GM23338 (cell line): ENCODE results near the gene GGA1.

Experiments
- CREB1 ChIP-seq: fragments of 250-450 bp; sonication (Bioruptor Pico); IDR thresholded peaks from 2 replicates; pipeline ENCODE4 v1.5.0; 2020; ENCODE audit warnings: low read depth, mild to moderate bottlenecking, moderate library complexity
- CTCF ChIP-seq, 2 experiments: fragments of 200-600 bp in 1 of 2; sonication (generic) in 1 of 2; conservative IDR thresholded peaks; 2 replicates each; pipeline versions ENCODE4 v1.5.1 to v1.6.1; 2016 to 2017; ENCODE audit warnings: antibody characterized with exemption in 2 of 2, low read depth in 2 of 2, mild to moderate bottlenecking in 2 of 2, moderate library complexity in 1 of 2
- ETS1 ChIP-seq: IDR thresholded peaks from 2 replicates; pipeline ENCODE4 v1.6.1; 2016; ENCODE audit warnings: antibody characterized with exemption
- EZH2 ChIP-seq: fragments of 200-600 bp; sonication (generic); IDR thresholded peaks from one replicate; pipeline ENCODE4 v1.8.0; 2017; ENCODE audit warnings: antibody characterized with exemption, mild to moderate bottlenecking, low read depth; ENCODE audit not compliant: unreplicated experiment
- EZH2phosphoT487 ChIP-seq: fragments of 200-600 bp; sonication (generic); IDR thresholded peaks from one replicate; pipeline ENCODE4 v1.8.1; 2018; ENCODE audit warnings: antibody characterized with exemption; ENCODE audit not compliant: unreplicated experiment
- JUNB ChIP-seq: IDR thresholded peaks from one replicate; pipeline ENCODE4 v1.6.1; 2016; ENCODE audit warnings: antibody characterized with exemption; ENCODE audit not compliant: unreplicated experiment
- NANOG ChIP-seq: IDR thresholded peaks from 2 replicates; pipeline ENCODE4 v1.6.1; 2016; ENCODE audit warnings: antibody characterized with exemption, borderline replicate concordance
- POLR2AphosphoS5 ChIP-seq: IDR thresholded peaks from 2 replicates; pipeline ENCODE4 v1.6.1; 2016; ENCODE audit warnings: antibody characterized with exemption, low read depth
- REST ChIP-seq: IDR thresholded peaks from one replicate; pipeline ENCODE4 v1.6.1; 2018; ENCODE audit warnings: antibody characterized with exemption; ENCODE audit not compliant: unreplicated experiment
- STAT1 ChIP-seq: IDR thresholded peaks from one replicate; pipeline ENCODE4 v1.6.1; 2016; ENCODE audit warnings: antibody characterized with exemption; ENCODE audit not compliant: unreplicated experiment
- ZNF114 ChIP-seq: fragments of 250-450 bp; sonication (Bioruptor Pico); IDR thresholded peaks from 2 replicates; pipeline ENCODE4 v1.5.0; 2020; ENCODE audit warnings: mild to moderate bottlenecking, moderate library complexity
- ZNF331 ChIP-seq: fragments of 250-450 bp; sonication (Bioruptor Pico); IDR thresholded peaks from 2 replicates; pipeline ENCODE4 v1.5.0; 2020; ENCODE audit warnings: low read depth, mild to moderate bottlenecking, moderate library complexity

- 0 out of 4 replicates have a peak, but pooled peaks of 1 of the 2 experiments have one; percentile 15 for TF ChIP-seq CTCF (conservative IDR thresholded peaks at IDR 0.05; ENCODE audit: low read depth in 2 of 2)
- TF ChIP-seq STAT1: no peak
- no peak for TF ChIP-seq EZH2
- no peak for TF ChIP-seq REST
- TF ChIP-seq POLR2AphosphoS5: no peak
- TF ChIP-seq EZH2phosphoT487: no peak
- no peak for TF ChIP-seq ZNF114 (CRISPR knock-in tag)
- no peak for TF ChIP-seq JUNB
- TF ChIP-seq NANOG: no peak
- TF ChIP-seq ZNF331 (CRISPR knock-in tag): no peak
- TF ChIP-seq CREB1: no peak
- TF ChIP-seq ETS1: no peak
Observed at GRCh38 chr22:37640591-37641560, 32.2 kb downstream of the GGA1 start.
